ENCODE measurements around the gene HSPA12B. TPM values are rescaled to one million over a fixed set of nuclear protein-coding genes. Genes with fewer than 3 reads are reported as not detected.

Gene HSPA12B
- total and polyA plus RNA-seq, 2 of the 4 experiments (the other 2 are of a cell fraction): not detected

DNA sequence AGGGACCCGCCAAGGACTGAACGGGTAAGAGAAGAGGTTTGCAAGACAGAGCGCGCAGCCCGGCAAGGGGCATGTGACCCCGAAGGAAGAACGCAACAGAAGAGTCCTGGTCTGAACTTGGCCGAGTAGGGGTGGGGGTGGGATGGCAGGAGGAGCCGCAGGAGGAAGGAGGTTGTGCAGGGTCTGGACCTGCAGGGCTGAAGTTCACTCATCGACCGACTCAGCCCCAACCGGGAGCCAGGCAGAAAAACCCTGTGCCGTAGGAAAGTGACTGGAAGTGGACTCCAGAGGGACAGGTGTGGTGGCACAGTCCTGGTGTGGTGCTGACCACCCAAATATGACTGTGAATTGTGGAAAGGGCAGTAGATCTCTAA, 19.9 kb downstream of the HSPA12B start:
- H3K4me3 ChIP-seq (ENCODE audit: insufficient read depth, low read depth, low read length): no peak overlapping the region
- intact Hi-C loops (cut with micrococcal nuclease): no loop called here
- peaks cover 3% of the 10 kb centered on the region; the same call in 1 of the 2 replicates for H3K27me3 ChIP-seq (ENCODE audit: control insufficient read depth, insufficient read depth, low read length)
- no peak overlapping the region for H2BK20ac ChIP-seq (ENCODE audit: low read depth, low read length)
- no peak for TF ChIP-seq MAZ (IDR thresholded peaks at IDR 0.05; ENCODE audit: borderline replicate concordance, low read depth, low read length)
- TF ChIP-seq RCOR1 (IDR thresholded peaks at IDR 0.05; ENCODE audit: insufficient replicate concordance, low read length): no peak
- TF ChIP-seq CEBPB (IDR thresholded peaks at IDR 0.05; ENCODE audit: low read depth, low read length): no peak
- TF ChIP-seq MAFK (IDR thresholded peaks at IDR 0.05; ENCODE audit: low read depth, low read length): no peak
- no peak for TF ChIP-seq RFX5 (IDR thresholded peaks at IDR 0.05; ENCODE audit: low read depth, low read length)
- TF ChIP-seq CTCF (conservative IDR thresholded peaks at IDR 0.05; ENCODE audit: low read depth, low read length): no peak
- 75% methylated on average over 4 of the region's 13 CpGs; no CpG with 5 or more reads in 1 of the 2 experiments for WGBS, 2 experiments (ENCODE audit: extremely low coverage in 2 of 2, insufficient read length in 1 of 2)
- no peak for ATAC-seq (ENCODE audit: low read depth)
- H2AK5ac ChIP-seq (ENCODE audit: low read depth, low read length): no peak overlapping the region
- ChIA-PET POLR2A (ENCODE audit: unreplicated experiment) (no interaction called here), CTCF (interaction anchor here (1.4 kb wide), 2 partner anchors 13 to 91 kb away, joined by 3 read pairs; no protein-coding TSS in a partner anchor)
- no peak overlapping the region for H3K27ac ChIP-seq (ENCODE audit: insufficient read depth, low read length)
- H3K18ac ChIP-seq (ENCODE audit: low read depth, low read length): no peak overlapping the region
- DNase-seq: no peak
- H3K14ac ChIP-seq (replicated peaks; ENCODE audit: low read depth, low read length): no peak overlapping the region
- no peaks in the 10 kb centered on the region for H3K9me3 ChIP-seq (ENCODE audit: control insufficient read depth, insufficient read depth, low read length)
- H2AFZ ChIP-seq (replicated peaks; ENCODE audit: low read length, poor library complexity): no peak overlapping the region
- no peaks in the 10 kb centered on the region for H3K79me1 ChIP-seq (ENCODE audit: low read depth in 1 of 2, low read length in 2 of 2)
- H3K4me2 ChIP-seq (ENCODE audit: low read depth, low read length): no peak overlapping the region
- H3K4me1 ChIP-seq (ENCODE audit: control insufficient read depth, insufficient read depth, low read length): no peaks in the 10 kb centered on the region
- in situ Hi-C loops (cut with MboI; ENCODE audit: low sequenced_read_pairs): no loop called here
- H4K8ac ChIP-seq (ENCODE audit: low read depth in 2 of 2, low read length in 2 of 2): no peak overlapping the region
- H3K4ac ChIP-seq (ENCODE audit: low read depth, low read length): no peak overlapping the region
- no peak overlapping the region for H2AK9ac ChIP-seq (replicated peaks; ENCODE audit: low read depth, low read length, poor library complexity)
- dilution Hi-C loops (cut with HindIII; ENCODE audit: low sequenced_read_pairs, unreplicated experiment): no loop called here
- H3K36me3 ChIP-seq (ENCODE audit: control insufficient read depth, insufficient read depth, low read length): peaks cover 6% of the 10 kb centered on the region
- no peaks in the 10 kb centered on the region; the same call in 1 of the 2 replicates for H3K9me1 ChIP-seq (ENCODE audit: insufficient read depth, low read length)
- H2BK120ac ChIP-seq (ENCODE audit: low read depth, low read length): no peak overlapping the region
- H4K5ac ChIP-seq (ENCODE audit: low read depth, low read length): no peak overlapping the region
- 0 out of 2 replicates have a peak, but pooled peaks cover 6% of the 10 kb centered on the region for H4K20me1 ChIP-seq (ENCODE audit: insufficient read depth, low read length)
- H3K9ac ChIP-seq (ENCODE audit: low read depth, low read length): no peak overlapping the region
- no peak overlapping the region for H2BK15ac ChIP-seq (ENCODE audit: low read depth, low read length)
- no peak overlapping the region for H3K56ac ChIP-seq (ENCODE audit: extremely low read depth, insufficient read depth, low read length)
- H2BK5ac ChIP-seq (ENCODE audit: low read depth, low read length, poor library complexity, severe bottlenecking): no peak overlapping the region
- BruUV-seq (replicated peaks): no TSS peak
- no peak overlapping the region for H3K23ac ChIP-seq (ENCODE audit: low read depth, low read length)
- no peak overlapping the region for H4K91ac ChIP-seq (ENCODE audit: insufficient read depth, low read depth, low read length)

All from IMR-90 (cell line).